ENCODE data around the gene AP2A2. TPM values are rescaled to one million over a fixed set of nuclear protein-coding genes. Genes with fewer than 3 reads are reported as not detected.

Gene AP2A2
- total RNA-seq, 1 donor: 50.7 TPM

GRCh38 chr11:993632-994167, 68.0 kb downstream of the AP2A2 start:
- Histone ChIP-seq H3K27me3 (ENCODE audit: insufficient read depth, low read length) (no peaks in the 10 kb centered on the region), H3K4me3 (ENCODE audit: insufficient read depth, low read length) (no peak overlapping the region), H3K4me2 (ENCODE audit: insufficient read depth, low read length) (no peak overlapping the region), H4K20me1 (ENCODE audit: insufficient read depth, low read length) (peaks cover 14% of the 10 kb centered on the region), H3K36me3 (ENCODE audit: insufficient read depth, low read length) (peaks cover 16% of the 10 kb centered on the region), H3K4me1 (ENCODE audit: insufficient read depth, low read length) (no peaks in the 10 kb centered on the region), H3K9me3 (ENCODE audit: low read depth, low read length) (no peaks in the 10 kb centered on the region), H3K27ac (ENCODE audit: low read depth, low read length) (no peak overlapping the region), H2AFZ (ENCODE audit: low read length) (no peak overlapping the region), H3K79me2 (ENCODE audit: insufficient read depth, low read length) (no peaks in the 10 kb centered on the region)
- no peak for DNase-seq (ENCODE audit: insufficient read length, low spot score, missing footprints)
- no peak for TF ChIP-seq CTCF (IDR thresholded peaks at IDR 0.05; ENCODE audit: extremely low read depth, low read depth, low read length)

DNA sequence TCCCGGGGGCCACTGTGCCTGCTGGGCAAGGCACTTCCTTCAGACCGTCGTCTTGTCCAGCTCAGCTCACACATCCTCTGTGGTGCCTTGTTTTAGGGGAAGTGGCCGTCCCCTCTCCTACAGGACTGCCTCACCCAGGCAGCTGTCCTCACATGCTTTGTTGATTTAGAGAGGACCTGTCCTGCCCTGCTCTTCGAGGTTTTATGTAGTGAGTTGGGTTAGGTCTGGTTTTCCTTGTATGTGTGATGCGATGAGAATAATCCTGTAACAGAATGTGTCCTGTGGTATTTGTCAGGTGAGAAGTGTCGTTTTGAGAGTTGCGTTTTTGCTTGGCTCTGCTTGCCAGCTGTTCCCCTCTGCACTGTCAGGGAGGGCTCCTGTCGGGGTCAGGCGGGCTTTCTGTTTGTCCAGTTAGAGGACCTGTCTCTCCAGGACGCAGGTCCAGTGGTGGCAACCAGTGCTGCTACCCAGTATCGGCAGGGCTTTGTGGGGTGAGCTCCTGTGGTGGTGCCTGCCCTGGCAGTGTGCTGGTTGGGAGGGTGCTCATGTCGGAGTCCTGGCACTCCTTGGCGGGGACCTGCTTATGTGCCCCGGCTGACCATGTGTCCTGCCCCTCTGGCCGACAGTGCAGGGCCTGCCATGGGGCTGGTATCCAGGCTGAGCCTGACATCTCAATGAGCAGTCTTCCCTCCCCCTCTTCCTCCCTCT, 69.5 kb downstream of the AP2A2 start:
- H3K79me2 ChIP-seq (ENCODE audit: insufficient read depth, low read length): no peaks in the 10 kb centered on the region
- no peak overlapping the region for H3K4me2 ChIP-seq (ENCODE audit: insufficient read depth, low read length)
- no peaks in the 10 kb centered on the region for H3K27me3 ChIP-seq (ENCODE audit: insufficient read depth, low read length)
- no peak for DNase-seq (ENCODE audit: insufficient read length, low spot score, missing footprints)
- no peak overlapping the region for H3K27ac ChIP-seq (ENCODE audit: low read depth, low read length)
- H3K36me3 ChIP-seq (ENCODE audit: insufficient read depth, low read length): peaks cover 6% of the 10 kb centered on the region
- H4K20me1 ChIP-seq (ENCODE audit: insufficient read depth, low read length): peaks cover 14% of the 10 kb centered on the region
- no peaks in the 10 kb centered on the region for H3K9me3 ChIP-seq (ENCODE audit: low read depth, low read length)
- no peak for TF ChIP-seq CTCF (IDR thresholded peaks at IDR 0.05; ENCODE audit: extremely low read depth, low read depth, low read length)
- no peaks in the 10 kb centered on the region for H3K4me1 ChIP-seq (ENCODE audit: insufficient read depth, low read length)
- H3K4me3 ChIP-seq (ENCODE audit: insufficient read depth, low read length): no peak overlapping the region
- H2AFZ ChIP-seq (ENCODE audit: low read length): no peak overlapping the region

DNA sequence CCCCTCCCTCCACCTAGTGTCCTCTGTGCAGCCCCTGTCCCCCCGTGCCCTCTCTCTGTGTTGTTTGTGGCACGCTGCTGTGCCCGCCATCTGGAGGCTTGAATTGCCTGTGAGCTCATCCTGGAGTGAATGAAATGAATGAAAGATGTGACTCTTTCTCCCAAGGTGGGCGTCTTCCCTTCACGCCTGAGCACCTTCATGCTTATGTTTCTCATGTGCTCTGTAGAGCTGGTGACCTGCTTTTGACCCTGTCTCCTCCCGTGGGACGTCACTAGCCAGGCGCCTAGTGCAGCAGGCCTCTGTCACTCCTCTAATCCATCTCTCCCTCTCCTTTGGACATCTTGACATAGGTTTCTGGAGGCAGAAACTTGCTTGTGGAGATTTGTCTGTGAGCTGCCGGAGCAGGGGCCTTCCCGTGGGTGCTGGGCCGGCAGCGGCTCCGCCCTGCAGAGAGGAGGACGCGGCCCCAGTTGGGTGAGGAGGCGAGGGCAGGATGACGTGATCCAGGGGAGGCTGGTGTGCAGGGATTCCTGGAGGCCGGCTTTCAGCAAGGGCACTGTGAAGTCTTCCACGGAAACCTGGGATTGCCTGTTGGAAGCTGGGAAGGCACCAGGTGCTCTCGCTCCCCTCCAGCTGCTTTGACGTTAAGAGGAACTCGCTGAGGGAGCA, 70.2 kb downstream of the AP2A2 start:
- H4K20me1 ChIP-seq (ENCODE audit: insufficient read depth, low read length): peaks cover 14% of the 10 kb centered on the region
- H3K4me2 ChIP-seq (ENCODE audit: insufficient read depth, low read length): no peak overlapping the region
- H3K4me1 ChIP-seq (ENCODE audit: insufficient read depth, low read length): no peaks in the 10 kb centered on the region
- no peak for TF ChIP-seq CTCF (IDR thresholded peaks at IDR 0.05; ENCODE audit: extremely low read depth, low read depth, low read length)
- H3K4me3 ChIP-seq (ENCODE audit: insufficient read depth, low read length): no peak overlapping the region
- DNase-seq (ENCODE audit: insufficient read length, low spot score, missing footprints): no peak
- peaks cover 11% of the 10 kb centered on the region for H3K36me3 ChIP-seq (ENCODE audit: insufficient read depth, low read length)
- H2AFZ ChIP-seq (ENCODE audit: low read length): no peak overlapping the region
- H3K27ac ChIP-seq (ENCODE audit: low read depth, low read length): no peak overlapping the region
- no peaks in the 10 kb centered on the region for H3K9me3 ChIP-seq (ENCODE audit: low read depth, low read length)
- no peaks in the 10 kb centered on the region for H3K27me3 ChIP-seq (ENCODE audit: insufficient read depth, low read length)
- no peaks in the 10 kb centered on the region for H3K79me2 ChIP-seq (ENCODE audit: insufficient read depth, low read length)

DNA sequence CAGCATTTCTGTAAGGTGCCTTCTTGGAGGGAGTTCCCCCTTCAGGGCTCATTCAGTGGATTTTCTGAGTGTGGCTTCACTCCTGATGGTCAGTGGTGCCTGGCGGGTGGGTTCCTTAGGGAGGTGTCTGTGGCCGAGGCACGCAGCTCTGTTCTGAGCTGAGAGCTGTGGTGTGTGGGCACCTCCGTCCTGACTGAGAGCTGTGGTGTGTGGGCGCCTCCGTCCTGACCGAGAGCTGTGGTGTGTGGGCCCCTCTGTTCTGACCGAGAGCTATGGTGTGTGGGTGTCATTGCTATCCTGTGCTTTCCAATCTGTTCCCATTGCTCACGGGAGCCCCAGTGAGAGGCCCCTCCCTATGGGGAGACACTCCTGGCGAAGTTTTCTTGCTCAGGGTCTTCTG, 71.0 kb downstream of the AP2A2 start:
- Histone ChIP-seq H3K27me3 (ENCODE audit: insufficient read depth, low read length) (no peaks in the 10 kb centered on the region), H3K4me3 (ENCODE audit: insufficient read depth, low read length) (no peak overlapping the region), H4K20me1 (ENCODE audit: insufficient read depth, low read length) (peaks cover 8% of the 10 kb centered on the region), H3K9me3 (ENCODE audit: low read depth, low read length) (no peaks in the 10 kb centered on the region), H3K79me2 (ENCODE audit: insufficient read depth, low read length) (peaks cover 2% of the 10 kb centered on the region), H3K27ac (ENCODE audit: low read depth, low read length) (no peak overlapping the region), H3K36me3 (ENCODE audit: insufficient read depth, low read length) (peaks cover 11% of the 10 kb centered on the region), H3K4me1 (ENCODE audit: insufficient read depth, low read length) (no peaks in the 10 kb centered on the region), H3K4me2 (ENCODE audit: insufficient read depth, low read length) (no peak overlapping the region), H2AFZ (ENCODE audit: low read length) (no peak overlapping the region)
- TF ChIP-seq CTCF (IDR thresholded peaks at IDR 0.05; ENCODE audit: extremely low read depth, low read depth, low read length): no peak
- DNase-seq (ENCODE audit: insufficient read length, low spot score, missing footprints): no peak
